GM18498 (cell line): ENCODE data around the gene LPAR1.

Experiments
- ATAC-seq: cut with Tn5 transposase; IDR thresholded peaks from one replicate; pipeline ENCODE4 v1.9.1; 2021; ENCODE audit warnings: mild to moderate bottlenecking, moderate library complexity; ENCODE audit not compliant: unreplicated experiment

Gene LPAR1

DNA sequence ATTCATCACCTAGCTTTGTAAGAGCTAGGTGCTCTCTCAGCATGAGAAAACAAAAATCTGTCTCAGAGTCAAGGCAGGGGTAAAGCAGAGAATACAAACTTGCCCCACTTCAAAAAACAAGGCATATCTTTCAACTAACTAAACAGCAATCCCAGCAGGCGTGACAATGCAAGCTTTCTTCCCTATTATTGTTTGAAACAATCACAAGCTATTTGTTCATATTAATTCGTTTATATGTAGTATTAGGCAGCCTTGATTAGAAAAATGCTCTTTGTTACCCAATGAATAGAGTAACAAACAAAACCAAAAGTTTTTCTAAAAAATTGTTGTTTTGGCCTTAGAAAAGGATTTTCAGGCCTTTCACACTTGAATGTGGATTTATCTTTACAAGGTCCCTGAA is 71.1 kb downstream of the LPAR1 start:
- no peak for ATAC-seq

DNA sequence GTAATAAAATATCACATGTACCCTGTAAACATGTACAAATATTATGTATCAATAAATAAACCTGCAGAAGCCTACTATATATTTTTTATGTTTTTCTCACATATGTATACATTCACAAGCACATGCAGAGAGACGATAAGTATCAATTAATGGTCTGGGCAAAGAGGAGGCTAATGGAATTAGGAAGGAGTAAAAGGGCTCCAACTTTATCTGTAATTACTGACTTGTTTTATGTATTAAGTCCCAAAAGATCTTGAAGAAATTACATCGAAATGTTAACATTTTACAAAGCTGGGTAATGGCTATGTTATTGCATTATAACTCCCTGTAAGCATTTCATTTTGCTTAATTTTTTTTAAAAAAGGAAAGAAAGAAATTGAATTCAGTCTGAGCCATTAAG is 78.0 kb downstream of the LPAR1 start:
- no peak for ATAC-seq

DNA sequence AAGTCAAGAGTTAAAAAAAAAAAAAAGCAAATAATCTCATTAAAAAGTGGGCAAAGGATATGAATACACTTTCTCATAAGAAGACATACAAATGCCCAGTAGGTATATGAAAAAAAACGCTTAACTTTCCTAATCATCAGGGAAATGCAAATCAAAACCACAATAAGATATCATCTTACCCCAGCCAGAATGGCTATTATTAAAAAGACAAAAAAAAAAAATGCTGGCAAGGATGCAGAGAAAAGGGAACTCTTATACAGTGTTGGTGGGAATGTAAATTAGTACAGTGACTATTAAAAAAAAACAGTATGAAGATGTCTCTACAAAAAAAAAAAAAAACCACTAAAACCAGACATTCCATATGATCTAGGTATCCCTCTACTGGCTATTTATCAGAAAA is 79.4 kb downstream of the LPAR1 start:
- ATAC-seq: no peak

DNA sequence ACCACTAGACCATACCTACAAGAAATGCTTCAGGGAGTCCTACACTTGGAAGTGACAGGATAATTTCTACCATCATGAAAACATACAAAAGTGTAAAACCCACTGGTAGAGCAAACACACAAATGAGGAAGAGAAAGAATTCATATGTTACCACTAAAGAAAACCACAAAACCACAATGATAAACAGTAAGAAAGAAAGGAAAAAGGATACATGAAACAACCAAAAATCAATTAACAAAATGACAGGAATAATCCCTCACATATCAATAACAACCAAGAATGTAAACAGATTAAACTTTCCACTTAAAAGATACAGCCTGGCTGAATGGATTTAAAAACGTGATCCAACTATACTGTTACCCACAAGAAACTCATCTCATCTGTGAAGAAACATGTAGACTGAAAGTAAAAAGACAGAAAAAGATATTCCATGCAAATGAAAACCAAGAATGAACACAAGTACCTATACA is 83.4 kb downstream of the LPAR1 start:
- ATAC-seq: peak; percentile 68

DNA sequence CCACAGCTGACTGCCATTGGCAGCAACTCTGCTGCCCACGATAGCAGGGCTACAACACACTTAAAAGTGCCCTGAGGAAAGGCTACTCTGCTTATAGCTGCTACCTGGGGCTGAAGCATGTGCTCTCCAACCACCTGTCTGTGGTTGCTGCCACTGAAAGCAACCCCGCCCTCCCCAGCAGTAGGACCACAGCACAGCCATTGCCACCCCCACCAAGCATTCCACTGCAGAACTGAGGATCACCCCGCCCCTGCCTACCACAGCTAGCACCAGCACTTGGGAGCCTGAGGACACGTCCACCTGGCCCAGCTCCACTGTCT is 85.8 kb downstream of the LPAR1 start:
- no peak for ATAC-seq

DNA sequence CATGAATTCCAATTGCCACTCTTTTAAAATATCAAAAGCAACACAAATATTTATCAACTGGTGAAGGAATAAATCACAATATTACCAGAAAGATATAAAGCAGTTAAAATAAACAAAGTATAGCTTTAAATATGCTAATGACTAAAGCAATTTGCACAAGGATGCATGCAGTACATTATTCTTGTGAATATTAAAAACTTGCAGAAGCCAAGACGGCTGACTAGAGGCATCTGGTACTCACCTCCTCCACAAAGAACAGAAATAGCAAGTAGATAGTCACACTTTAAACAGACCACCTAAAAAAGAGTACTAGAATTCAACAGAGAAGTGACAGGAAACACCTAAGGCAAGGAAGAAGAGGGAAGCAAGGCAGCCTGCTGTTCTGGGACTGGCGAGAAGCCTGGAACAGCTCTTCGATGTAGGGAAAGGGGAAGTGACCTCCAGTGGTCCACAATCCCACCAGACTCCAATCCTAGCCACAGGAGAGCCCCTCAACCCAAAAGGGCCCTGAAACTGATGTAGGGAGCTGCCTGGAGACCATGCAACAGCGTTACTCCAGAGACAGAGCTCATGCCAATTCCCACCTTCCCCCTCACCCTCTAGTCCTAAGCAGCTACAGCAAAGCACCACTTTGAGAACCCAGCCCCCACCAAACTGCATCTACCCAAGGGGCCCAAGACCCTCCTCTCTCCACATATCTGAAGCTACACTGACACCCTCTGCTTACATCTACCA is 86.3 kb downstream of the LPAR1 start:
- no peak for ATAC-seq

DNA sequence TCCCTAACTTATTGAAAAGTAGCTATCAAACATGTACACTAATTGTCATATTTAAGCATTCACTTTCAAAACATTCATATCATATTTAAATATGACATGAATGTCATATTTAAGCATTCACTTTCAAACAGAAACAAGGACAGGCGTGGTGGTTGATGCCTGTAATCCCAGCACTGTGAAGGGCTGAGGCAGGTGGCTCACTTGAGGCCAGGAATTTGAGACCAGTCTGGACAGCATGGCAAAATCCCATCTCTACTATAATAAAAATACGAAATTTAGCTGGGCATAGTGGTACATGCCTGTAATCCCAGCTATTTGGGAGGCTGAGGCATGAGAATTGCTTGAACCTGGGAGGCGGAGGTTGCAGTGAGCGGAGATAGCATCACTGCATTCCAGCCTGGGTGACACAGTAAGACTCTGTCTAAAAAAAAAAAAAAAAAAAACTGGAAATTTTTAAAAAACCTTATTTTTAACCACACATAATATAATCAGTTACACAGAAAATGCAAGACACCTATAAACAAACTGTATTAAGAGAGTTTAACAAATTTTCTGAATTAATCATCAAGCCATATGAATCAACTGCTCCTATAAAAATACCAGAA is 88.1 kb downstream of the LPAR1 start:
- no peak for ATAC-seq

DNA sequence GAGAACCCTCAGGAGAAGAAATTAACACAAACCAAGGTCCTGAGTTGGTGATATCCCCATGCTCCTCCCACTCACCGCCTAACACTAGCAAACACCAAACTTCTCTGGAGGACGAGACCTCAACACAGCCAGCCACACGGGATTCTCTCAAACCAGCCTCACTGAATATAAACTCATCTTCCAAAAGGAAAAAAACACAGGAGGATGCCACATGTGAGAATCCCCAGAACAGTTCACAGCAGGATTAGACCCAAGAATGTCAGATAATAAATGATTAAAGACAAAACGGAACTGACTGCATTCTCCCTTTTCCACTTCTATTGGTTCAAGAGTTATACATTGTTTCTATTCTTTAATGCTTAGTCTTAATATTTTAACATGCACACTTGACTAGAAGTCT is 89.2 kb downstream of the LPAR1 start:
- ATAC-seq: no peak

DNA sequence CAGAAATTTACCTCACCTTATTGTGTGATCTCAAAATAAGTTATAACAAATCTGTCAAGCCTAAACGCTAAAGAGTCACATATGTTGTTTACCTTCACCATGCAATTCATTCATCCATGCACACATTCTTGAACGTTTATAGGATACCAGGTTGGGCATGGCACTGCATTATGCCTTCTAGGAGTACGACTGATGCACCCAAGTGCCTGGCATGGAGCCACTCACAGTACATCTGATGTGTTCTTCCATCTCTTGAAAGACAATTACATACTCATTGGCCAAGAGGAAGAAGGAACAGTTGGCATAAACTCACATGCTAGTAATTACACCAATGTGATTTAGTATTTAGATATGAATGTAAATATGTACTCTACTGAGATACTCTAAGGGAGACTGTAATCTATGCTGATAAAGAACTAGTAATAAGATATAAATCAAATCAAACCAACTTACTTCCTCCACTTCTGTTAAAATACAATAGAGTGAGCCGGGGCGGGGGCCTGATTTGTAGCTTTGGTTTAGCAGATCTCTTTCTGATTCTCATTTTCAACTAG is 90.7 kb downstream of the LPAR1 start:
- no peak for ATAC-seq

DNA sequence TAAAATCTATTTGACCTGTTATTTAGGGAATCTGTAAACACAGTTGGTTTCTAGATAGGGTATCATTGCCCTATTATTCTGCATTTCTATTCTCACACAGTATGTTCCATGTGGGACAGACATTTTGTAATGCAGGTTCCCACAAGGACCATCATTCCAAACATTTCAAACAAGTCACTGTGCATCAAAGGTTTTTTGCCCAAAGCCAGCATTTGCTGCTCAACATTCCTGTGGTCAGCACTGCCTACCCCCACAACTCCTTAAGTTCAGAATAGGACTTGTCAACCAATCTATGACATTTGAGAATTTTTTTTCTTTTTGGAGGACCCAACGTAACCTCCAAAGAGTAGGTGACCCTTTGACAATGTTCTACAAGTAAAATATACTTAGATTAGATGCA is 95.7 kb downstream of the LPAR1 start:
- ATAC-seq: no peak

DNA sequence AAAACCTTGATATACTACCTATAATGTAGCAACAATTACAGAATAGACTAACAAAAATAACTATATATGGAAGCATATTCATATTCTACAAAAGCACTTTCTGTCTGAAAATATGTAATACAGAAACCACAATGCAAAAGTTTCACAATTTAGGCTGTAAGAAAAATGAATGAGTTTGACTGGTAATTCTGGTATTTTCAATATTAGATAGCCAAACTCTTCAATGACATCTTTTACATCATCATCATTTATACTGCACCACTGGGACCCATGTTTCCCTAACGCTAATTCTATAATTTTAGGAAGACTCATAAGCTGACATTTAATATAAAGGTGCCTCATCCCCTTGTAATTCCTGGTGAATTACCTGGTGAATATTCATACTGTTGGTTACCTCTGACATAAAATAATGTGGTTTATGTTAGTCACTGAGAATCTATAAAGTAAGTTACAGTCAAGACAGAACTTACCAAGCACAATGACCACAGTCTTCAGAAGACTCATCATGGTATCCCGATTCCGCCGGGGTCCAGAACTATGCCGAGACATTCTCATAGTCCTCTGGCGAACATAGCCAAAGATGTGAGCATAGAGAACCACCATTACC is 97.2 kb downstream of the LPAR1 start:
- no peak for ATAC-seq

DNA sequence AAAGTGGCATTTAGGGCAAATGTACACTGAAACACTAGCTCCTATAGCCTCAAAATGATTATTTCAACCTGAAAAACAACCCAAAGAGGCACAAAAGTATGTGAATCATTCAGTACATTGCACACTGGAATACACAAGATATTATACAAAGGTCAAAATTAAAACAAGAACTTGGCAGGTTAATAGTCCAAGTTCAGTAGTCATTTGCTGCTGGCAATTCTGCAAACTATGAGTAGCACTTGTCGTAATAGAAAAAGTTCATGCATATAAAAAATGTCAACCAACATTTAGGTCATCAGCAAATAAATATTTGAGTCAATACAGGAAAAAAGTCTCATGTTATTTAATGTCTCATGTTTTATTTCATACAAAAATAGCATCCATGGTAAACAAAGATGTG is 98.7 kb downstream of the LPAR1 start:
- ATAC-seq: no peak

DNA sequence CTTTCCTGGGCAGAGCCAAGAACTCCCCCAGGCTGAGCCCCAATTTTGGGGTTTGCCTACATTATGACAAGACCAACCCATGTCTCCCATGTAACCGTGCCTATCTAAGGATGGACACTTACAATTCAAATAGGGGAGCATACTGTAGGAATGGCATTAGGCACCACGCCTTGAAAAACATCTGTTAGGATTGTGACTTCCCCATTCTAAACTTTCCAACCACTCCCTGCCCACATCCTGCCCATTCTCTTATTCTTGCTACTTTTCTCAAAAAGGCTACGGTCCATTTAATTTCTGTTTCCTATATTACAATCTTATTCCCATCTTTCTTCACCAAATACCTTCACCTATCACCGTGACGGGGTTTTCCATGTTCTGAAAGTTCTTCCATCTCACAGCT is 99.2 kb downstream of the LPAR1 start:
- ATAC-seq: no peak

DNA sequence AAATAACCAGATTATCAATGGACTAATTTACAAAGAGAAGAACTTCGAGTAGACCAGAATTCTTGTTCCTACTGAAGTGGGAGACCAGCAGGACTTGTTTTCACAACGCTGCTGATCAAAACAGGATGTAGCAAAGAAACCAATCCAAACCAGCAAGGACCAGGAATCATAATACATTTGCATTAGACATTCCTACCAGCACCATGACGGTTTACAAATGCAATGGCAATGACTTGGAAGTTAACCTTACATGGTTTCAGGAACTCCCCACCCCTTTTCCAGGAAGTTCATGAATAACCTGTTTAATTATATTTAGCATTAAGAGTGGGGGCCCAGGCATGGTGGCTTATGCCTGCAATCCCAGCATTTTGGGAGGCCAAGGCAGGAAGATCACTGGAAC is 100.0 kb downstream of the LPAR1 start:
- ATAC-seq: no peak

DNA sequence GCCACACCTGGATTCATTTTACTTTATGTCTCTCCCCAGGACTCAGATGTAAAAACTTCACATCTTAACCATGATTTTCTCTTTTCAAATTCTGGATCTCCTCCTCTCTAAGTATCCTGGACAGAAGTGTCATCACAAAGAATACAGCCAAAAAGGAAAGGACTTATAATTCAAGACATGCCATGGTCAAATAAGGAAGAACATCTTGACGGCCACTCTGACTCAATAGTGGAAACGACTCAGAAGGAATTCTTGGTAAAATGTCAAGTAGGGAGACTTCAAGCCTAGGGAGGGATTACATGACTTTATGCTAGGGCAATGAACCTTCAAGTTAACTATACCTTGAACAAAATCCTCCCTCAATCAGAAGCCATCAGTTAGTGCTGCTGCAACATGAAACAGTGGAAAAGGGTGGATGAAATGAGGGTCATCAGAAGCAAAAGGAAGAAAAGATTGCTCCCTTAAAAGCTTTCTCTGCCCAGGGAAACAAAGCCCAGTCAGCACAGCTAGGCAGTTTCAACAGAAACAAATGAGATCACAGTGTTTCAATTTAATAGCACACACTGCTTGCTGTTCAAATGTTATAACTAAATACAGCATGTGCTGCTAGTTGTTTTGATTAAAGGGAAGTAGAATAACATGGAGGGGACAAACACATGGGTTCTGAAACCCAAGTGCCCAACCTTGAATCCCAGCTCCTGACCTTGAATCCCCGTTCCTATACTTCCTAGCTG is 101.4 kb downstream of the LPAR1 start:
- ATAC-seq: no peak

DNA sequence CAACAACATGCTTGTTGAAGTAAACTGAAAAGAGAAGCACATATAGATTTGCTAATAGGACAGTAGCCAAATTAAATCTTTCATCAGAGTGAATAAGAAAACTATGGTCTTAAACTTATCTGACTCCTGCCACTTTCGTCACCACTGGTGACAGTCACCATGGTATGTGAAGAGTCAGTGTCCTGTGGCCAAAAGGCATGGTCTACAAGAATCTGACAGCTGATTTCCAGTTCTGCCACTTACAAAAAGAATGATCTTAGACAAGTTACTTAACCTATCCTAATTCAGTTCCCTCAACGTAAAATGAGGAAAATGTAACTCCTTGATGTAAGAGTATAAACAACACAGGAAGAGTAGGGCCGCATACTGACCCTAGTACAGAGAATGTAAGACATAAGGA is 102.0 kb downstream of the LPAR1 start:
- ATAC-seq: no peak

DNA sequence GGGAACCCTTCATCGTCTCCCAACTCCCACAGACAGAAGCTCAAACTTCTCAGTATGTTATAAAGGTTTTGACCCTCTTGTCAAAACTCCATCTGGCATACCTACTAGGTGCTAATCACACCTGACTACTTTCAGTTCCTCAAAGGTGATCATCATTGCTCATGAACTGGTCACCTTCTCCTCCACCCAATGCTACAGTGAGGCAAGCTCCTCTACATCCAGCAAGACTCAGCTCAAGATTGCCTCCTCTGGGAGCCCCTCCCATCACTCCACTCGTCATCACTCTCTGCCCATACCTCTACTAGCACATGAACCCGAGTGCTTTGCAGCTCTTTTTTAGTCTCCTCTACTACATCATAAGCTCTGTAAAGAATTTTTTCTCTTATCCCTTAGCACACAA is 102.4 kb downstream of the LPAR1 start:
- no peak for ATAC-seq

DNA sequence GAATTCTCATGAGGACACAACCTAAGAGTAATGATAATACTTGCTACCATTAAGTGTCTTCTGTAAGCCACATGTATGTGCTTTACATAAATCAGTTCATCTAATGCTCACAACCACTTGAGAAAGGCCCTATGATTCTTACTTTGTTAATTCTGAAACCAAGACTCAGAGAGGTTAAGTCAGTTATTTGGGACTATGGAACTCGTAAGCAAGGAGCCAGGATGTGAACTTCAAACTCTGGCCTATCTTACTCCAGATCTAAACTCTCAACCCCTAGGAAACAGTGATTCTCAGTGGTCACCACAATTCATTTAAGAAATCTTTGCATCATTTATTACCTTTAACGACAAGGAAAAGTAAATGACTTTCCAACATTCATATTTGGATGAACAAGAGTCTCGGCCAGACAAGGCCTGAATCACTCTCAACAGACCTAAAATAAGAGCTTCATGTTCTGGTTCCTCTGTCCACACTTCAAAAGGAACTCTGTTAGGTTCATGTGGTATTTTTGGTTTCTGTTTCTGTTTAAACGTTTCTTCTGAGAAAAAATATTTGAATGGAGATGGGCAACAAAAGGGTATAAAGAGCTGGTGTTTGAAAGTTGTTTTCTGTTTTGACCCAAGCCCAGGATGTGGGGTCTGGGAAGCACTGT is 104.8 kb downstream of the LPAR1 start:
- peak; percentile 82 for ATAC-seq

DNA sequence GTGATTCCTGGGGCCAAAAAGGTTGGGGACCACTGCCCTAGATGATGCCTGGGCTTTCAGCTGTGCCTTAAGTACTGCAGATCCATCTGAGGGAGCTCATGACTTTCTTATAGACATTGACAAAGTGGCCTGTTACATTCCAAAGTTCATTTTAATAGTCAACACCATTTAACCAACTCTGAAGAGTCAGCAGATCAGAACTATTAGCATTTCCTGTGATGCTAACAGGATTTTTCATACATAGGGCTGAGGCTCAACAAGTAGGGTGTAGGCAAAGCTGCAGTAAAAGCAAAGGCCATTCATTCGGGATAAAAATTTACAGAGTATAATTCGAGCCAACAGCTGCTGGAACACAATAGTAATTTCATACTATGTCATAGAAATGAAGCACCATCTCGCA is 105.4 kb downstream of the LPAR1 start:
- ATAC-seq: no peak

DNA sequence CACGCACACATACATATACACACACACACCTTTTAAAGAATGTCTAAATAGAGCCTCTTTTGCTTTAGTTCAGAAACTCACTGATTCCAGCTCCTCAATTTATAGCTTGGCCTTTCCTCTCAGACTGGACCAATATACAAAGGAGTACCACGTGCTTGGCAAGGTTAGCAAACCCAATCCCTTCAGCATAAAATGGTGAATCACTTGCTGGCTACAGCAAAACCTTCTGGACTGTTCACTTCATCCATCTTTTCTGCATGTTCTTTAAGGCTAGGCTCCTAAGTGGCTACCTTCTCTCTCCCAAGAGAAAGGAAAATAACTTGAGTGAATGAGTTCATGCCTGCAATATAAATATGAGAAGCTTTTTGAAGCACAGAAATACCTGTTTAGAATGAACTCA is 109.7 kb downstream of the LPAR1 start:
- no peak for ATAC-seq

DNA sequence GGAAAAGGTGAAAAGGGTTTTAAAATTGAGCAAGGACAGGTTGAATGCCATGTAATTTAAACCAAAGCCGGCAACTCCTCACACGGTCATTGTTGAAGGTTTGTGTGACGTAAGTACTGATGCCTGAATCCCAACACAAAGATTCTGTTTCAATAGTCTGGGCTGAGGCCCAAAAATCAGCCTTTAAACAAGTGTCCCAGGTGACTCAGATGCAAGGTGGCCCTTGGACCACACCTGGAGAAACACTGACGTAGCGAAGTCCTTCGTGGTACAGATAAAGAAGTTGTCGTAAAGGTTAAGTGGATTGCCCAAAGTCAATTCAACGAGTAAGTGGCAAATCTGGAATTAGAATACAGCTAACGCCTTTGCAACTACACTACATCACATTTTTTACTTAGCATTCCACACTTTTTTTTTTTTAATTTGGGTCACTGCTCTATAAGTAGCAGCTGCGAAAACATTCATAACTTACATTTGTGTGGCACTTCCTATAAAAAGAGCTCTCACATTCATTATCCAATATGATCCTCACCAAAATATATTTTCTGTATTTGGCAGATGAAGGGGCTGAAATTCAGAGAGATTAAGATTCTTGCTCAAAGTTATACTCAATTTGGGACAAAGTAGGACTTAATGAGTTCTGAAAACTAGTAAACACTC is 111.3 kb downstream of the LPAR1 start:
- no peak for ATAC-seq
